Central memory CD4-positive, alpha-beta T cell (primary cell): ENCODE data around the gene DNAH2.

Experiments
- DNase-seq: peaks from one replicate; pipeline ENCODE4 v3.0.0; 2022

DNAH2 gene

DNA sequence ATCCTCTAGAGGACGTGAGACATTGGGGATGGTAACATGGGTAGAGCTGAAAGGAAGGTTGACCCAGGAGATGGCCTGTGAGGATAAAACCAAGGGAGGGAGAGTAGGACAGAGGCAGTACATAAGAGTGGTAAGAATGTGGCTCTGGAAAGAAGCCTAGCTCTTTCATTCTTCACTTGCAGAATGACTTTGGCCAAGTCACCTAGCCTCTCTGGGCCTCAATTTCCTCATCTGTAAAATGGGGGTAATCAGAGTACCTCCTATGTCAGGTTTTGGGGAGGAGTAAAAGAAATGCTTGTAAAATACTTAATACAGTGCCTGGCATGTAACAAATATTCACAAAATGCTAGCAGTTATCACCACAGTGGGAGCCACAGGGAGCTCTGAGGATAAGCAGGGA is 123.3 kb downstream of the DNAH2 start:
- DNase-seq = no peak

DNA sequence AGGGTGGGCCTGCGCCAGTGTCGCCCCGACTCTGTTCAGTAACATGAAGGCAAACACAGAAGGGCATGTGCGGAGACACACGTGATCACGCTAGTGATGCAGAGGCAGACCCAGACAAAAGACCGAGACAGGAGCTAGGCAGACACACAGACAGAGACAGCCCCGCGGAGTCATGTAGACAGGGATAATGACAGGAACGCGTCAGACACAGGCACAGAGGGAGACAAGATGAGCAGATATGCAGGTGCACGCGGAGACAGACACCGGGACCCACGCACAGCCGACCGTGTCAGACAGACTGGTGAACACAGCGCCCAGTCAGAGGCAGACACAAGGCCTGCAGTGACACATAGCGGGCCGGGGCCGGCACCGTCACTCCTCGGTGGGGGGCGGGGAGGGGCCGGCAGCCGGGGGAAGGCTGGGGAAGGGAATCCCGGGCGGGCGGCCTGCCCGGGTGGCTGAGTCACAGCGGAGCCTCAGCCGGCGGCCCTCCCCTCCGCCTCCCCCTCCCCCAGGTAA is 123.9 kb downstream of the DNAH2 start:
- DNase-seq = peak; percentile 94

DNA sequence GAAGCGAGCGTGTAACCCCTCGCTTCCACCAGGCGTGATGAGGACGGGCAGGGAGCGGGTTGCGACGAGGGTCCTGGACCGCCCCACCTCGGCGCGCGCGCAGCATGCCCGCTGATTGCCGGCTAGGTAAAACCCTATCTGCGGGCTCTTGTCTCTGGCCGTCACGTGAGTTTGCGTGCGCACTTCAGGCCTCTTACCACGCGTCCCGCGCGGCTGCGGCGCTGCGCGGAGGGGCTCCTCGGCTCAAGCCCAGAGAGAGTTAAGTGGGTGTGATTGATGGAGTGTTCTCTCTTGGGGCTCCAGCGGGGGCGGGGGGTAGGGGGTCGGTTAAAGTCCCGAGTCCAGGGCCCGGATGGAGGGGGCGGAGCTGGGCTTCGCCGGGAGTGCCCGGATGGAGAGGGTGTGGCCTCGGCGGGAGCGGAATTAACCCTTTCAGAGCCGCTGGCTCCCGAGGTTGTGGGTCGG is 124.4 kb downstream of the DNAH2 start:
- DNase-seq = peak; percentile 82

DNA sequence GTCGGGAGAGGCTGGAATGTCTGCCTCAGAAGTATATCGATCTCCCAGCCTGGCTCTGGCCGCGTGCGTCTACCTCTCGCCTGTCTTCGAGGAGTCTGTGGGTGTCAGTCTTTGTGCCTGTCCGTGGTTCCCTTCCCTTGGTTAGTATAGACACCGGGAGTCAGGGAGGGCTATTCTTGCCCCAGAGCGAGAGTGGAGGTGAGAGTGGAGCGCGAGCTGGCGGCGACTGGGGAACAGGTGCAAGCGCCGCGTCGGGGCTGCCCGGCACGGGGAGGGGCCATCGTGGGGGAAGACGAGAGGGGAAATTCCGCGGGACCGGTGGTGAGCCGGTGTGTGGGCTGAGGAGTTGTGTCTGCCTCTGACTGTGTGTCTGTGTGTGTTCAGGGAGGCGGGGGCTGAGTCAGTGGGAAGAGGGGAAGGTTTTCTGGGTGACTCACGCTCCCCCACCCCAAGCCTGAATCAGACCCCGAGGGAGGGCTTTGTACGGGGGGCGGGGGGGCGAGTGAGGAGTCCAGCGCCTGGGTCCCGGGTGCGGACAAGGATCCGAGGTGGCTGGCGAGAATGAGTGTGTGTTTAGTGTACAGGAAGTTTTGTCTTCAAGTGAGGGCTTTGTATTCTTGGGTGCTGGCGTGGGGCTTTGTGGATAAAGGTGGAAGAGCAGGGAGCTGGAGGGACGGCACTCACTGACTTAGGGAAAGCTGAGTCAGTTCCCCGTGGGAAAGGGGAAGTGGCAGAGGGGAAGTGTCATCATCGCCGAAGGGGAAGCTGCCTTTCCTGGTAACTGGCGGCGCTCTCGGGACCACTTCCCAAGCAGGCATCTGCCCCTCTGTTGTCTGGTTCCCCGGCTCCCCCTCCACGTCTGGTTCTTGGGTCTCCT is 125.1 kb downstream of the DNAH2 start:
- peak; percentile 98 for DNase-seq

DNA sequence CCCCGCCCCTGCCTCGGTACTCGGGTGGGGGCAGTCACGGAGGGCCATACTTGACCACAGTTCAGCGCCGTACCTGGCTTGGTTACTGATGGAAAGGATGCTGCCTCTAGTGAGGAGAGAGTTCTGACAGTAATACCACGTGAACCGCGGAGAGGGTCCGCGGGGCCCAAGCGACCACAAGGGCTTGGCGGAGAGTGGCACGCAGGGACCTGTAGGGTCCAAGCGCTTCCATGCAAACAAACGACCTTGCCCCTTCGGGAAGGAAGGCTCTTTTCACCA is 125.7 kb downstream of the DNAH2 start:
- no peak for DNase-seq

DNA sequence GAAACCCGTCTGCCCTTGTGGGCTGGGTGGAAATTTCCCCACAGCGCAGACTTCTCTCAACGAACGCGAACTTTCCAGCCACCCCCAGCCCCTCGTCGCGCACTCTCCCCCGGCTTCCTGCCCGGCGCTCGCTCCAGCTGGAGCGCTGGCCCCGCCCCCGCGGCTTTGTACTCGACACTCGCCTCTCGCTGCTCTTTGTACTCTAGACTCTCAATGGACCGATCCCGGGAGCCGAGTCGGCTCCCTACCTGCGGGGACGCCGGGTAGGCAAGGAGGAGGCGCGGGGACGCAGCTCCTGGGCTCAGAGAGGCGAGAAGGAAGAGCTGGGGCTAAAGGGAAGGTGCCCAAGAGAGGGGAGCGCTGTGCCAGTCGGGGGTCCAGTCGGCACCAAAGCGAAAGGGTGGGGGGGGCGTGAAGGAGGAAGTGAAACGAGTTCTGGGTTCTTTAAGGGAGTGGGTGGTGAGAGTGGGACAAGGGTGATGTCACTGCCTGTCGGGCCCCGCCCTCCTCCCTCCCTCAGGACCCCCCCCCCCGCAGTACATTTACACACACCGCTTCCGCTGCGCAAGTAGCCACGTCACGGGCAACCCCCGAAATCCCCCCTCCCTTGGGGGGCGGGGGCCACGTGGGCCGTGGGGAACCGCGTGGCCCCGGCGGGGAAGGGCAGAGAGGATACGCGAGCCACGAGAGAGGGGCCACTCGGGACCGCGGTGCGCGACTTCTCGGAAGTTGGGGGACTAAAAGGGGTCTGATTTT is 126.2 kb downstream of the DNAH2 start:
- DNase-seq = peak; percentile 93

DNA sequence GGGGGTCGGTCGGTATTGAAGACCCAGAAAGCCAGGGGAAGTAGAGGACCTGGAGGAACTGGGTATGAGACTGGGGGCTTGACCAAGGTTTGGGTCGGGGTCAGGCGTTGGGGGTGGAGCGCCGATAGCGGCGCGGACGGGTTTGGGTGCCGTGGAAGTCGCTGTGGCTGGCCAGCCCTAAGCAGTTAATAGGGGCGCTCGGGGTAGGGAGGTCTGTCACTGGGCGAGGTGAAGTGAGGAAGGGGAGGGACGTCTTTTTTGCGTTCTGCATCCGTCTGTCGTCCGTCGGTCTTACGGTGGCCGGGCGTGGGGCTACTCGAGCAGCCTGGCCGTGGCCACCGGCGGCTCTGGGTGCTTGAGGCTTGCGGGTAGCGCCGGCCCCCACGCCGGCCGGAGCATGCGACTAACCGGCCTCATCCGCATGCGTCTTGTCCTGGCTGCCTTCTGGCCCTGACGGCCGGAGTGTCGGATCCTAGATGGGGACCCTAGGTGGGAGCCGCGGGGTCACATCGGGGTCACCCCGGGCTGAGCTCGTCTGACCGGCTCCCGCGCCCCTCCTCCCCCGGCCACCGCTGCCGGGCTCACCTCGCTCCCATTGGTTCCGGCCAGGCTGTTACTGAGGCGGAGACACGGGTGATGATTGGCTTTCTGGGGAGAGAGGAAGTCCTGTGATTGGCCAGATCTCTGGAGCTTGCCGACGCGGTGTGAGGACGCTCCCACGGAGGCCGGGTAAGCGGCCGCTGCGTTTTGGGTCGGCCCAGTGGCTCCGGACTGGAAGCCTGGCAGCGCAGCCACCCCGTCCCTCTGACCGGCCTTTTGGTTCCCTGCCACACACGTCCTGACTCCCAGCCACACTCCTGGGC is 127.0 kb downstream of the DNAH2 start:
- peak; percentile 84 for DNase-seq

DNA sequence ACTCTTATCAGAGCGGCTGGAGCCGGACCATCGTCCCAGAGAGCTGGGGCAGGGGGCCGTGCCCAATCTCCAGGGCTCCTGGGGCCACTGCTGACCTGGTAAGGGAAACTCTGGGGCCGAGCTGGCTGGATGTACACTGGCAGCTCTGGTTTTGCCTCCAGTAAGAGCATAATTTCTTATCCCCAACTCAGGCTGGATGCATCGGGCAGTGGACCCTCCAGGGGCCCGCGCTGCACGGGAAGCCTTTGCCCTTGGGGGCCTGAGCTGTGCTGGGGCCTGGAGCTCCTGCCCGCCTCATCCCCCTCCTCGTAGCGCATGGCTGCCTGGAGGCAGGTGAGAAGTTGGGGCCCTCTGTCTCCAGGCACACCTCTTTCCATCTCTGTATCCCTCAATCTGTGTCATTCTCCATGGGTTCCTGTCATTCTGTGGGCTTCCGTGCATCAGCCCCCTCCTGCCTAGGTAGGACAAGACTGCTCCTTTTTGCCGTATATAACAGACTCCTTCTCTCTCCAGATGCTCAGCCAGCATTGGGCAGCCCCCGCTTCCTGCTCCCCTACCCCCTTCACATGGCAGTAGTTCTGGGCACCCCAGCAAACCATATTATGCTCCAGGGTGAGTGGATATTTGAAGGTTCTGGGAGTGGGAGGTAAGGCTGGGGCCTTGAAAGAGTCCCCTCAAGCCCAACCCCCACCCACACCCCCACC is 128.0 kb downstream of the DNAH2 start:
- no peak for DNase-seq

DNA sequence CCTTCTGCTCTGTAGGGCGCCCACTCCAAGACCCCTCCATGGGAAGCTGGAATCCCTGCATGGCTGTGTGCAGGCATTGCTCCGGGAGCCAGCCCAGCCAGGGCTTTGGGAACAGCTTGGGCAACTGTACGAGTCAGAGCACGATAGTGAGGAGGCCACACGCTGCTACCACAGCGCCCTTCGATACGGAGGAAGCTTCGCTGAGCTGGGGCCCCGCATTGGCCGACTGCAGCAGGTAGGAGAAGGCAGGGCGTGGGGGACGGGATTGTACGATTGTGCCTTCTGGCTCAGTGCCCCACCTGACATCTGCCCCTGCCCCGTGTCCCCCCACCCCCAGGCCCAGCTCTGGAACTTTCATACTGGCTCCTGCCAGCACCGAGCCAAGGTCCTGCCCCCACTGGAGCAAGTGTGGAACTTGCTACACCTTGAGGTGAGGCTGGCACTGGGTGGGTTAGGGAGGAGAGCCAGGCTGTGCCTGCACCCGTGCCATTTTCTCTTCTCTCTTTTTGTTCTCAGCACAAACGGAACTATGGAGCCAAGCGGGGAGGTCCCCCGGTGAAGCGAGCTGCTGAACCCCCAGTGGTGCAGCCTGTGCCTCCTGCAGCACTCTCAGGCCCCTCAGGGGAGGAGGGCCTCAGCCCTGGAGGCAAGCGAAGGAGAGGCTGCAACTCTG is 128.7 kb downstream of the DNAH2 start:
- no peak for DNase-seq

DNA sequence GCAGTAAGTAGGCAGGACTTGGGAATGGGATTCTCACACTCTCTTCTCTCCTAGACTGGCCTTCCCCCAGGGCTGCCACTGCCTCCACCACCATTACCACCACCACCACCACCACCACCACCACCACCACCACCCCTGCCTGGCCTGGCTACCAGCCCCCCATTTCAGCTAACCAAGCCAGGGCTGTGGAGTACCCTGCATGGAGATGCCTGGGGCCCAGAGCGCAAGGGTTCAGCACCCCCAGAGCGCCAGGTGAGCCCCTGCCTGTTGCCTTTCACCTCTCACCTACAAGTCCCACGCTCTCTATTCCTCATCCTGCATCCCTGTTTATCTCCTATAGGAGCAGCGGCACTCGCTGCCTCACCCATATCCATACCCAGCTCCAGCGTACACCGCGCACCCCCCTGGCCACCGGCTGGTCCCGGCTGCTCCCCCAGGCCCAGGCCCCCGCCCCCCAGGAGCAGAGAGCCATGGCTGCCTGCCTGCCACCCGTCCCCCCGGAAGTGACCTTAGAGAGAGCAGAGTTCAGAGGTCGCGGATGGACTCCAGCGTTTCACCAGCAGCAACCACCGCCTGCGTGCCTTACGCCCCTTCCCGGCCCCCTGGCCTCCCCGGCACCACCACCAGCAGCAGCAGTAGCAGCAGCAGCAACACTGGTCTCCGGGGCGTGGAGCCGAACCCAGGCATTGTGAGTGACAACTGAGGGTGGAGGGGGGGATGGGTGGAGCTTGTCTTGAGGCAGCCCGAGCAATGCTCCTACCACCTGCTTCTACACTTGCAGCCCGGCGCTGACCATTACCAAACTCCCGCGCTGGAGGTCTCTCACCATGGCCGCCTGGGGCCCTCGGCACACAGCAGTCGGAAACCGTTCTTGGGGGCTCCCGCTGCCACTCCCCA is 129.5 kb downstream of the DNAH2 start:
- no peak for DNase-seq

DNA sequence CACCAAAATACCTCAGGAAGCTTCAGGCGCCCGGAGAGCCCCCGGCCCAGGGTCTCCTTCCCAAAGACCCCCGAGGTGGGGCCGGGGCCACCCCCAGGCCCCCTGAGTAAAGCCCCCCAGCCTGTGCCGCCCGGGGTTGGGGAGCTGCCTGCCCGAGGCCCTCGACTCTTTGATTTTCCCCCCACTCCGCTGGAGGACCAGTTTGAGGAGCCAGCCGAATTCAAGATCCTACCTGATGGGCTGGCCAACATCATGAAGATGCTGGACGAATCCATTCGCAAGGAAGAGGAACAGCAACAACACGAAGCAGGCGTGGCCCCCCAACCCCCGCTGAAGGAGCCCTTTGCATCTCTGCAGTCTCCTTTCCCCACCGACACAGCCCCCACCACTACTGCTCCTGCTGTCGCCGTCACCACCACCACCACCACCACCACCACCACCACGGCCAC is 130.6 kb downstream of the DNAH2 start:
- no peak for DNase-seq

DNA sequence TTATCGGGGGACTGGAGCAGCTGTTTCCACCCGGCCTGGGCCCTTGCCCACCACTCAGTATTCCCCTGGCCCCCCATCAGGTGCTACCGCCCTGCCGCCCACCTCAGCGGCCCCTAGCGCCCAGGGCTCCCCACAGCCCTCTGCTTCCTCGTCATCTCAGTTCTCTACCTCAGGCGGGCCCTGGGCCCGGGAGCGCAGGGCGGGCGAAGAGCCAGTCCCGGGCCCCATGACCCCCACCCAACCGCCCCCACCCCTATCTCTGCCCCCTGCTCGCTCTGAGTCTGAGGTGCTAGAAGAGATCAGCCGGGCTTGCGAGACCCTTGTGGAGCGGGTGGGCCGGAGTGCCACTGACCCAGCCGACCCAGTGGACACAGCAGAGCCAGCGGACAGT is 131.2 kb downstream of the DNAH2 start:
- DNase-seq = no peak

DNA sequence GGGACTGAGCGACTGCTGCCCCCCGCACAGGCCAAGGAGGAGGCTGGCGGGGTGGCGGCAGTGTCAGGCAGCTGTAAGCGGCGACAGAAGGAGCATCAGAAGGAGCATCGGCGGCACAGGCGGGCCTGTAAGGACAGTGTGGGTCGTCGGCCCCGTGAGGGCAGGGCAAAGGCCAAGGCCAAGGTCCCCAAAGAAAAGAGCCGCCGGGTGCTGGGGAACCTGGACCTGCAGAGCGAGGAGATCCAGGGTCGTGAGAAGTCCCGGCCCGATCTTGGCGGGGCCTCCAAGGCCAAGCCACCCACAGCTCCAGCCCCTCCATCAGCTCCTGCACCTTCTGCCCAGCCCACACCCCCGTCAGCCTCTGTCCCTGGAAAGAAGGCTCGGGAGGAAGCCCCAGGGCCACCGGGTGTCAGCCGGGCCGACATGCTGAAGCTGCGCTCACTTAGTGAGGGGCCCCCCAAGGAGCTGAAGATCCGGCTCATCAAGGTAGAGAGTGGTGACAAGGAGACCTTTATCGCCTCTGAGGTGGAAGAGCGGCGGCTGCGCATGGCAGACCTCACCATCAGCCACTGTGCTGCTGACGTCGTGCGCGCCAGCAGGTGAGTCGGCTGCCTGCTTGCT is 131.7 kb downstream of the DNAH2 start:
- no peak for DNase-seq

DNA sequence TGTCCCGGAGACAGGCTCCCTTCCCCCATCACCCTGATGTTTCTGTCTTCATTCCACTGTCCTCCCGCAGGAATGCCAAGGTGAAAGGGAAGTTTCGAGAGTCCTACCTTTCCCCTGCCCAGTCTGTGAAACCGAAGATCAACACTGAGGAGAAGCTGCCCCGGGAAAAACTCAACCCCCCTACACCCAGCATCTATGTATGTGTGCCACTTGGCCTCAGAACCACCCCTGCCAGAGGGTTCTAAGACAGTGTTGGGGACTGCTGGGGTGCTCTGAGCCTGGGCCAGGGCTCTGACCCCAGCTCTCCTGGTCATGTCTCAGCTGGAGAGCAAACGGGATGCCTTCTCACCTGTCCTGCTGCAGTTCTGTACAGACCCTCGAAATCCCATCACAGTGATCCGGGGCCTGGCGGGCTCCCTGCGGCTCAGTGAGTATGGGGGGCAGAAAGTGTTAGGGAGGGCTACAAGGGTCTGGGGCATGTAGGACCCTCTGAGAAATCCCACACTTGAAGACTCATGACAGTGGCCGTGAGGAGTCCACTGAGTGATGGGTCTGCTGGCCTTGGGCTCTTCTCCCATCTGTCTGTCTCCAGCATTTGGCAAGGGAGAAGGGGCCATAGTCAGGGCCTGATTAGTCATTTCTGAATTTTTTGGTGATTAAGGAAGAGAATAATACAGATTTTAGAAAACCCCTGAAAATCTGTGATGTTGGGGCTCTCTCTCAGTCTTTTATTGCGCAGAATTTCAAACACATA is 132.4 kb downstream of the DNAH2 start:
- DNase-seq = no peak

DNA sequence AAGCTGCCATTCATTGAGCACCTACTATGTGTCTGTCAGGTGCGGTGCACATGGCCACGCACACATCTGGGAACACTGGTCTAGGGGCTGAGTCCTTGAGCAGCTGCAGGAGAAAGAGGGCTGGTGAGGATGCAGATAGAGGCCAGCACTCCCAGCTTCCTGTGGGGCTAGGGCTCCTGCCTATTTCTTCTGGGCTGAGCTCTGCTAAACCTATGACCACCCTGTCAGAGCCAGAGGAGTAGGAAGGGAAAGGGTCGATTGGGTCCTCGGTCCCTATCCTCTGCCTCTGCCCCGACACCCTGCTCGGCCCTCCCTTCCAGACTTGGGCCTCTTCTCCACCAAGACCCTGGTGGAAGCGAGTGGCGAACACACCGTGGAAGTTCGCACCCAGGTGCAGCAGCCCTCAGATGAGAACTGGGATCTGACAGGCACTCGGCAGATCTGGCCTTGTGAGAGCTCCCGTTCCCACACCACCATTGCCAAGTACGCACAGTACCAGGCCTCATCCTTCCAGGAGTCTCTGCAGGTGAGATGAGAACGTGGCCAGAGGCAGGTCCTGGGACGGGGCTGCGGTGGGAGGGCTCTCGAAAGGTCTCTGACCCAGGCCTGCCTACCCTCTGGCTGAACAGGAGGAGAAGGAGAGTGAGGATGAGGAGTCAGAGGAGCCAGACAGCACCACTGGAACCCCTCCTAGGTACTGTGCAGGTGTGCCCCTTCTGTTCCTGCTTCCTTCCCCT is 133.3 kb downstream of the DNAH2 start:
- DNase-seq = no peak

DNA sequence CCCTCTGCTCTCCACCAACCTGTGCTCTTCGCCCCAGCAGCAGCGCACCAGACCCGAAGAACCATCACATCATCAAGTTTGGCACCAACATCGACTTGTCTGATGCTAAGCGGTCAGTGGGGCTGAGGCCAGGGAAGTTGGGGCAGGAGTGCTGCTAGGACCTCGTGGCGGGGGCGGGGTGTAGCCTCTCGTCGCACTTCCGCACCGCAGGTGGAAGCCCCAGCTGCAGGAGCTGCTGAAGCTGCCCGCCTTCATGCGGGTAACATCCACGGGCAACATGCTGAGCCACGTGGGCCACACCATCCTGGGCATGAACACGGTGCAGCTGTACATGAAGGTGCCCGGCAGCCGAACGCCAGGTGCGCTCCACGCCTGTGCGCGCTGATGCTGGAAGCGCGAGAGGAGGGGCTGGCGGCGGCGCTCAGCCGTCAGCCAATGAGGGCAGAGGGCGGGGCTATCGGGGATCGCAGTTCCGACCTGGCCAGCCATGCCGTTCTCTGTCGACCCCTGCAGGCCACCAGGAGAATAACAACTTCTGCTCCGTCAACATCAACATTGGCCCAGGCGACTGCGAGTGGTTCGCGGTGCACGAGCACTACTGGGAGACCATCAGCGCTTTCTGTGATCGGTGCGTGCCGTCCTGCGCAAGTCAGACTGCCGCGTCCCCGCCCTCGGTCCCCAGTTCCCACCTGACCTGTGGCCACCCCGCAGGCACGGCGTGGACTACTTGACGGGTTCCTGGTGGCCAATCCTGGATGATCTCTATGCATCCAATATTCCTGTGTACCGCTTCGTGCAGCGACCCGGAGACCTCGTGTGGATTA is 134.1 kb downstream of the DNAH2 start:
- DNase-seq = peak; percentile 94

DNA sequence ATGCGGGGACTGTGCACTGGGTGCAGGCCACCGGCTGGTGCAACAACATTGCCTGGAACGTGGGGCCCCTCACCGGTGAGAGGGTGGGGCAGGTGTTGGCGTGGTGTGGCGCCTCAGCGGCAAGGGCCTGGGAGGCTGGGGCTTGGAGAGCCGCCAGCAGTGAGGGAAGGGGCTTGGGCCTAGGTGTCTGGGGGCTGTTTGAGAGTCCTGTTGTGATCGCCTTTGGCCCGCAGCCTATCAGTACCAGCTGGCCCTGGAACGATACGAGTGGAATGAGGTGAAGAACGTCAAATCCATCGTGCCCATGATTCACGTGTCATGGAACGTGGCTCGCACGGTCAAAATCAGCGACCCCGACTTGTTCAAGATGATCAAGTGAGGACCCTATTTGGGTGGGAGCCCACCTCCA is 134.7 kb downstream of the DNAH2 start:
- DNase-seq = no peak
